Measurements from ENCODE around the gene ANKRD29. TPM values are rescaled to one million over a fixed set of nuclear protein-coding genes. Genes with fewer than 3 reads are reported as not detected.

The ANKRD29 gene
- total and polyA plus RNA-seq, 7 donors, result 0.57 to 2.1 (median 1.1) TPM

Other genes with a start within 250 kb of the ANKRD29 start
- gene RIOK3, start 209.6 kb downstream of the ANKRD29 start, total RNA-seq, result 100 to 1,000 TPM in 1 of 4 donors, 10 to 100 TPM in 3; 78.6 to 116 (median 89.1) TPM
- 10 to 100 TPM; 59.6 to 89.9 (median 87.9) TPM for gene RIOK3, start 209.6 kb downstream of the ANKRD29 start, polyA plus RNA-seq
- 10 to 100 TPM; 13.8 to 20.1 (median 16.4) TPM for gene RMC1, start 159.4 kb downstream of the ANKRD29 start, total RNA-seq
- gene RMC1, start 159.4 kb downstream of the ANKRD29 start, polyA plus RNA-seq, result 10 to 100 TPM; 19.3 to 33.9 (median 20.1) TPM
- gene NPC1, start 76.4 kb downstream of the ANKRD29 start, total RNA-seq, result 10 to 100 TPM; 27.6 to 58.0 (median 41.8) TPM
- 100 to 1,000 TPM in 1 of 3 donors, 10 to 100 TPM in 2; 24.8 to 126 (median 30.3) TPM for gene NPC1, start 76.4 kb downstream of the ANKRD29 start, polyA plus RNA-seq
- gene LAMA3, start 26.5 kb upstream of the ANKRD29 start, total RNA-seq, result 1 to 10 TPM in 3 of 4 donors, under 1 TPM in 1; 0.49 to 4.2 (median 1.8) TPM
- 1 to 10 TPM in 1 of 3 donors, under 1 TPM in 2; 0.55 to 2.7 (median 0.62) TPM for gene LAMA3, start 26.5 kb upstream of the ANKRD29 start, polyA plus RNA-seq

All from psoas muscle (tissue), 7 donors.